Activated CD4-positive, alpha-beta T cell treated with anti-CD3 and anti-CD28 coated beads, Interleukin-2, amount 50 U/mL, for 4 hours (primary cell): ENCODE data around the gene TIGD6.
A peak's percentile ranks its signal among the peaks of the same experiment; 100 is the strongest.

Experiments
- DNase-seq, 2 experiments: peaks; one replicate each; pipeline ENCODE4 v3.0.0-alpha.2; 2020

The TIGD6 gene

GRCh38 chr5:150015415-150015814 is 15.0 kb upstream of the TIGD6 start:
- DNase-seq, result no peak

DNA sequence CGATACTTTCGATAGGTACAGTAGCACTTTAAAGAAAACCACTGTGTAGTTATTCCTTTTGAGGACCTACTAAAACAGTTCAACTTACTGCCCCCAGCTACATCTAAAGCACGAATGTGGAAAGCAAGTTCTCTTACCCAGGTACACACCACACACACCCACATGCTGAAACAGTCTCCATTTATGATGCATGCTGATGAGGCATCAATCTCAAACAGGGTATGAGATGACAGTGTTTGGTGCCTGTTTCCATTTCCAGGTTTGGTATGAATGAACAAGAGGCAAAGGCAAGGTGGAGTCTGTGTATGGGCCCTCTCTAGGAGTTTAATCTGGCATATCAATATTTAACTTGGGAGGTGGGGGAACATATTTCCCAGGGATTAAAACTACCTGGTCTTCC is 14.0 kb upstream of the TIGD6 start:
- no peak for DNase-seq

- DNase-seq, result no peak
Measured at GRCh38 chr5:150013931-150014330, 13.5 kb upstream of the TIGD6 start.

DNA sequence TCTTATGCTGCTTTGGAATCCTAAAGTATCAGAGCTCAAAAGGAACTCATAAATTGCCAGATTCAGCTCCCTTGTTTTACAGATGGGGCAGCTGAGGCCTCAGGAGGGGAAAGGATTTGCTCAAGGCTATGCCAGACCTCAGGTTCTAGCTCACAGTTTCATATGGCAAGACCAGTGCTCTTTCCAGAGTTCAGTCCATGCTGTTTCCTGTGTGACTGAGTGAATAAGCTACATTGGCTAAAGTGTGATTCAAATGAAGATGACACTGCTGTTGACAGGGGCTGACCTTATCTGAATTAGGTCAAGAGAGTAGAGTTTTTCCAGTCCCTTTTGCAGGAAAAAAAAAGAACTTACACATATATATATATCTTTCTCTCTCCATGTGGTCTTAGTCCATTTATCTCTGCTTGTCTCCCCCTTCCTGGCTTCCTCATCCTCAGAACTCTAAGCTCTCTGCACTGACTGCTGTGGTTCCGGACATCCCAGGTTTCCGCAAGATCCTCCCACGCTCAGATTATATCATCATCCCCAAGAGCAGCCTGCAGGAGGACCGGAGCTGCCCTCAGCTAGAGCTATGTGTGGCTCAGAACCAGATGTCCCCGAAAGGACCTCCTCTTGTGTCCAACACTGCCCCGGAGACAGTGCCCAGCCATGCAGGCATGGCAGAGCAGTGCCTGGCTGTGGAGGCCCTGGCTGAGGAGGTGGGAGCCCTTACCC is 9.4 kb upstream of the TIGD6 start:
- no peak for DNase-seq

- DNase-seq, result no peak
Measured at GRCh38 chr5:150007050-150007449, 6.6 kb upstream of the TIGD6 start.

DNA sequence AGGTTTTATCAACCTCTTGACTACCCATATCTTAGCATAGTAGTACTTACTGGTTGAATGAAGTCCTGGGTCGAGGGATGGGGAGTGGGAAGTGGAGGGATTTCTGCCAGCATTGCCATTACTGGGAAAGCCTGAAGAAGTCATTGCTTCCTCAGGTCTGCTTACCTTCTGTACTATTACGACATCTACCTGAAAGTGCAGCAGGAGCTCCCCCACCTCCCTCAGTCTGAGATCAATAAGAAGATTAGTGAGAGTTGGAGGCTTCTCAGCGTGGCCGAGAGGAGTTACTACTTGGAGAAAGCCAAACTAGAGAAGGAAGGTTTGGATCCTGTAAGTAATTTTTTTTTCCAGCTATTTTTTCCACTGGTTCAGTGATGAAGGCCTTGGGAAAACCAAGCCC is 5.9 kb upstream of the TIGD6 start:
- no peak for DNase-seq

- DNase-seq, result peak; percentile 49 to 50
Measured at GRCh38 chr5:150001660-150002486, 1.4 kb upstream of the TIGD6 start.

DNA sequence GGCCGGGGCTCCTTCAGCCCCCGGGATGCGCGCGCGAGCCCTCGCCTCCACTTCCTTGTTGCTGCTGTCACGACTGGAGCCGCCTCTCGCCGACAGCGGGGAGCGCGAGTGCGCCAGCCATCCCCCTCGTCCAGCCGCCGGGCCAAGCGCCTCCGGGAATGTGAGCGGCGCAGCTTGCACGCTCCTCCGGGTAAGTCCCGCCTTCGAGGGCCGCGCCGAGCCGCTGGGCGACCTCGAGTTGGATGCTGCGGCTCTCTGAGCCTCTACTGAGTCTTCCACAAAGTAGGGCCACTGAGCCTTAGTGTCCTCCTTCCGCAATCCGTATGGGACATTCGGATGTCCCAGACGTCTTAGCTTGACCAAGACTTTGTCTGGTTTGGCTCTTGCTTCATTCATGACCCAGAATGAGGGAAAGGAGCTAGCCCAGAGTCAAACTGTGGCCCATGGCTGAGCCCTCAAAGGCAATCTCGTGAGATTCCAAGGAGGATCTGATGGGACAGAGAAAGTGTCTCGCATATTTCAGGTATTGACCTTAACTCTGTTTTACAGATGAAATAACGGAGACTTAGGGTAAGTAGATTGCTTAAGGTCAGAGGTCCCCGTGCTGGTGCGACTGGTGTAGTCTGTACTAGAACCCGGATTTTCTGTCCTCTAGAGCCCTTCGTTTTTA is 671 bp upstream of the TIGD6 start:
- peak; percentile 17 to 19 for DNase-seq

- no peak for DNase-seq
Measured at GRCh38 chr5:149999866-150000255, 593 bp downstream of the TIGD6 start.

GRCh38 chr5:149999359-149999758 is 1.1 kb downstream of the TIGD6 start:
- no peak for DNase-seq

- DNase-seq, result no peak
Measured at GRCh38 chr5:149998281-149998680, 2.2 kb downstream of the TIGD6 start.

DNA sequence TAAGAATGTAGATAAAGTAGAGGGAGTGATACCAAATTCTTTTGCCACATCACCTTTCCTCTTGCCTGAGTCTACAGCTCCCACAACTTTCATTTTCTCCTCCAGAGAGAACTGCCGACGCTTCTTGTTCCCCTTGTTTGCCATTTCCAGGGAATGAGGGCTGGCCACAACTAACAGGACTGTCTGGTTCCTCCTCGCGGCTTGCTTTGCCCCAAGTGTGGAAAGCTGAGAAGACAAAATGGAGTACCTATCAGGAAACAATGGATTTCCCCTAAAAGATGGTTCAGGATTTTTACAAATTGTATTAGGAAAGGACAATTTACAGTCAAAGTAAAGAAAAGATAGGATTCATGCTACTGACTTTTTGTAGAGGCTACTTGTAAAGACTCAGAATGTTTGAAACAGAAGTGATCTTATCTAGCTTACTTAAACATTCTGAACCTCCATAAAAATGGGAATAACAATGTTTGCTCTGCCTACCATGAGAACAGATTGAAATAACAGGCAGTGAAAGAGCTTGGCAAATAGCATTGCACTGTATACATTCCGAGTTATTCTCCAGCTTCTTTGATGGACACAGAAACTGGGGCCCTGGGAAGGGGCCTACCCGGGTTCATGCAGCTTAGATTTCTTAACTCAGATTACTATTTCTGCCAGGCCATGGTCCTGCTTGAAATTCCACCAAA is 4.1 kb downstream of the TIGD6 start:
- DNase-seq, result no peak

- no peak for DNase-seq
Measured at GRCh38 chr5:149995385-149996204, 4.9 kb downstream of the TIGD6 start.

DNA sequence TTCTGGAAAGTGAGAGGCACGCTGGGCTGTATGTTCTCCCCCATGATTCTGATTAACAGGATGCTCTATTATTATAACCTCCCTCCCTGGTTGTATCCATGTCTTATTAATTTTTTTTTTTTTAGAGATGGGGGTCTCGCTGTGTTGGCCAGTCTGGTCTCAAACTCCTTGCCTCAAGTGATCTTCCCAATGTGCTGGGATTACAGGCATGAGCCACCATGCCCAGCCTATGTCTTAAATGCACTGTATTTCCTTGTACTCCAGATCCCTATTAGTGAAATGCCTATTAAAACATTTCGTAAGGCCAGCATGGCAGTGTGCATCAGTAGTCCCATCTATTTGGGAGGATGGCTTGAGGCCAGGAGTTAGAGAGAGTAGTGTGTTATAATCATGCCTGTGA is 7.0 kb downstream of the TIGD6 start:
- no peak for DNase-seq

- peak; percentile 66 to 68 for DNase-seq
Measured at GRCh38 chr5:149990518-149991376, 9.7 kb downstream of the TIGD6 start.

DNA sequence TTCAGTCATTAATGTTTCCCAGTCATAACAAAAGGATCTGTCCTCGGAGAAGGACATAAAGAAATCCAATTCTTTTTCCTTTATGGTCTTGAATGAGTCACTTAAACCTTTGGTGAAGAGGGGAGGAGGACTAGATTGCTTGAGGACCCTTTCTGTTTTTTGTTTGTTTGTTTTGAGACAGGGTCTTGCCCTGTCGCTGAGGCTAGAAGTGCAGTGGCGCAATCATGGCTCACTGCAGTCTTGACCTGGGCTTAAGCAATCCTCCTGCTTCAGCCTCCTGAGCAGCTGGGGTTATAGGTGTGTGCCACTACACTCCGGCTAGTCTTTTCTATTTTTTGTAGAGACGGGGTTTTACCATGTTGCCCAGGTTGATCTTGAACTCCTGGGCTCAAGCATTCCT is 12.3 kb downstream of the TIGD6 start:
- no peak for DNase-seq

- no peak for DNase-seq
Measured at GRCh38 chr5:149982505-149982904, 17.9 kb downstream of the TIGD6 start.

GRCh38 chr5:149981206-149981605 is 19.2 kb downstream of the TIGD6 start:
- no peak for DNase-seq

DNA sequence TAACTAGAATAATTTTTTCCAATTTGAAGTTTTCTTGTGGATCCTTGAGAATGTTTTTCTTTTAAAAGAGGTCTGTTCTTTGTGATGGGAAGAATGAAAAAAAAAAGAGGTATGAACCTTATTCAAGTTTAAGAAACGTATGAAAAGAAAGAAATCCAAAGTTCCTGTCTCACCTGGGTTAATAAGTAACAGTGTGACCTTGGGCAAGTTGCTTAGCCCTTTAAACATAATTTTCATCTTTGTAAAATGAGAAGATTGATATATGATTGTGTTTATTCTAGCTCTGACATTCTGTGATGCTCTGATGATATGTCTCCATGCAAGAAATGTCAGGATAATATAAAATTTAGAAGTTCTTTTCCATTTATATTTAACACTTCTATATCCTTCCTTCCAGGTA is 20.6 kb downstream of the TIGD6 start:
- DNase-seq, result no peak

DNA sequence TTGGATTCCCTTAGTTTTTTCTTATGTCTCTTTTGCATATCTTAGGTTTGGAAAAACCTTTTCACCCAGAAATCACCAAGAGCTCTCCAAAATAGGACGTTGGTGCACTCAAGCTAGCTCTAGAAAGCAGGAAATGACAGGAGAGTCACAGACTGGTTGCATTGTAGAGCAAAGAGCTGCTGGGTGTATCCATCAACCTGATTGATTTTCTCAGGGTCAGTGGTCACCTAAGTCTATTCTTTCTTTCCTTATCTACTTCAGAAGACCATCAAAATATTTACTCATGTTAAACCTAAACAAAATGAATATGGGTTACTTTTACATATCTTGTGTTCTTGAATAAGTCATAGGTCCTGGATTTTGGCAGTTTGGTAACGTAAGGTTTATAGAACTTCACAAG is 25.0 kb downstream of the TIGD6 start:
- no peak for DNase-seq

- no peak for DNase-seq
Measured at GRCh38 chr5:149969181-149969930, 31.1 kb downstream of the TIGD6 start.
